IPS DF 4.7 (cell line): ENCODE measurements around the gene IGFBP2.

Source experiments
- DNase-seq: peaks from one replicate; pipeline ENCODE4 v3.0.0-alpha.2; 2013; ENCODE audit warnings: low spot score; ENCODE audit errors: extremely low read depth

The IGFBP2 gene

GRCh38 chr2:216681683-216682082 is 48.5 kb downstream of the IGFBP2 start:
- DNase-seq, result no peak

- no peak for DNase-seq
These were observed 50.6 kb downstream of the IGFBP2 start for GRCh38 chr2:216683846-216684245.

GRCh38 chr2:216685327-216685875 is 52.2 kb downstream of the IGFBP2 start:
- DNase-seq, result no peak

GRCh38 chr2:216687111-216687510 is 53.9 kb downstream of the IGFBP2 start:
- no peak for DNase-seq

GRCh38 chr2:216687646-216688045 is 54.4 kb downstream of the IGFBP2 start:
- DNase-seq, result no peak

GRCh38 chr2:216688731-216689340 is 55.6 kb downstream of the IGFBP2 start:
- DNase-seq, result no peak

GRCh38 chr2:216689397-216689796 is 56.2 kb downstream of the IGFBP2 start:
- DNase-seq, result no peak

- no peak for DNase-seq
These were observed 57.2 kb downstream of the IGFBP2 start for GRCh38 chr2:216690456-216690852.

- no peak for DNase-seq
These were observed 57.9 kb downstream of the IGFBP2 start for GRCh38 chr2:216690853-216691741.

GRCh38 chr2:216692636-216693413 is 59.6 kb downstream of the IGFBP2 start:
- DNase-seq, result no peak

GRCh38 chr2:216693414-216694080 is 60.3 kb downstream of the IGFBP2 start:
- DNase-seq, result no peak

- no peak for DNase-seq
These were observed 61.0 kb downstream of the IGFBP2 start for GRCh38 chr2:216694082-216694825.

- no peak for DNase-seq
These were observed 61.6 kb downstream of the IGFBP2 start for GRCh38 chr2:216694826-216695217.

GRCh38 chr2:216695401-216695821 is 62.2 kb downstream of the IGFBP2 start, which contains the start of gene IGFBP5:
Gene IGFBP5 (minus strand): TSS chr2:216695549. CDS start chr2:216694775, 774 bp downstream.
- DNase-seq, result no peak

GRCh38 chr2:216696321-216696720 is 63.1 kb downstream of the IGFBP2 start:
- no peak for DNase-seq

- DNase-seq, result no peak
These were observed 63.7 kb downstream of the IGFBP2 start for GRCh38 chr2:216696751-216697560.

GRCh38 chr2:216698293-216698692 is 65.1 kb downstream of the IGFBP2 start:
- DNase-seq, result no peak

- no peak for DNase-seq
These were observed 65.7 kb downstream of the IGFBP2 start for GRCh38 chr2:216698895-216699294.

- no peak for DNase-seq
These were observed 66.9 kb downstream of the IGFBP2 start for GRCh38 chr2:216700088-216700567.
